BJ (cell line): ENCODE measurements around the gene KRT27. TPM values are rescaled to one million over a fixed set of nuclear protein-coding genes. Genes with fewer than 3 reads are reported as not detected.

Source experiments
- CTCF ChIA-PET: fragments of 350-600 bp; formaldehyde crosslinking; extraction: SDS; loops from one replicate; lab custom pipeline; 2021; ENCODE audit warnings: antibody characterized with exemption, inconsistent platforms; lab: Yijun Ruan, JAX
- POLR2A ChIA-PET: fragments of 300-600 bp; sonication (Branson Sonifier 250); formaldehyde crosslinking; extraction: SDS; loops from one replicate; lab custom pipeline; 2021; ENCODE audit warnings: antibody characterized with exemption; lab: Charles Lee
- DNase-seq: peaks from one replicate; pipeline ENCODE4 v3.0.0-alpha.2; 2011; ENCODE audit warnings: low read depth
- H3K27me3 ChIP-seq: 2 replicates; pipeline ENCODE4 v1.6.0; 2011; ENCODE audit warnings: low read length; ENCODE audit not compliant: control insufficient read depth, insufficient read depth
- H3K36me3 ChIP-seq: 2 replicates; pipeline ENCODE4 v1.5.1; 2011; ENCODE audit warnings: low read length; ENCODE audit not compliant: control insufficient read depth, insufficient read depth
- H3K4me3 ChIP-seq: 2 replicates; pipeline ENCODE4 v1.5.1; 2011; ENCODE audit warnings: low read depth, mild to moderate bottlenecking, control low read depth, low read length
- polyA plus RNA-seq: library from polyadenylated mRNA; depleted of rRNA; stranded (reverse); fragments of >200 nt; gene quantifications from 2 replicates; pipeline ENCODE4 v1.2.3, GENCODE V29; 2011
- TF ChIP-seq, protein P1 (sequence below): IDR thresholded peaks from 2 replicates; pipeline ENCODE4 v1.5.1; 2011; ENCODE audit warnings: low read depth, mild to moderate bottlenecking, control low read depth, inconsistent platforms, low read length, moderate library complexity; ENCODE audit not compliant: insufficient read depth

The KRT27 gene
- polyA plus RNA-seq, 1 experiment = not detected

DNA sequence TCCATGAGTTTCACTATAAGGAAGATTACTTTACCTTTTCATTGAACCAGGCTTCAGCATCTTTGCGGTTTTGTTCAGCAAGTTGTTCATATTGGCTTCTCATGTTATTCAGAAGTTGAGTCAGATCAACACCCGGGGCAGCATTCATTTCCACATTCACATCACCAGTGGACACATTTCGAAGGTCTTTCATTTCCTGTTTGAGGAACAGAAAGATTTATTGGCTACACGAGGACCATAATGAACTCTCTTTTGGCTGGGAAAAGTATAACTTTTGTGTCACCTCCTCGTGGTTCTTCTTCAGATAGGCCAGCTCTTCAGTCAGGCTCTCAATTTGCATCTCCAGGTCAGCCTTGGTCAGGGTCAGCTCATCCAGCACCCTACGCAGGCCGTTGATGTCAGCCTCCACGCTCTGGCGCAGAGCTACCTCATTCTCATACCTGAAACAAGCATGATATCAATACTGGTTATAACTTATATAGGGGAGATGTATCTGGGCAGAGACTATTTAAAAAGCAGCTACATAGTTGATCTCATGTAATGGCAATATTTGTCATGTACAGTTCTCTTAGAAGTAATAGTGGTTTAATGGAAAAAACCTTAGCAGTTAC, 38.0 kb upstream of the KRT27 start:
- TF ChIP-seq, protein P1, sequence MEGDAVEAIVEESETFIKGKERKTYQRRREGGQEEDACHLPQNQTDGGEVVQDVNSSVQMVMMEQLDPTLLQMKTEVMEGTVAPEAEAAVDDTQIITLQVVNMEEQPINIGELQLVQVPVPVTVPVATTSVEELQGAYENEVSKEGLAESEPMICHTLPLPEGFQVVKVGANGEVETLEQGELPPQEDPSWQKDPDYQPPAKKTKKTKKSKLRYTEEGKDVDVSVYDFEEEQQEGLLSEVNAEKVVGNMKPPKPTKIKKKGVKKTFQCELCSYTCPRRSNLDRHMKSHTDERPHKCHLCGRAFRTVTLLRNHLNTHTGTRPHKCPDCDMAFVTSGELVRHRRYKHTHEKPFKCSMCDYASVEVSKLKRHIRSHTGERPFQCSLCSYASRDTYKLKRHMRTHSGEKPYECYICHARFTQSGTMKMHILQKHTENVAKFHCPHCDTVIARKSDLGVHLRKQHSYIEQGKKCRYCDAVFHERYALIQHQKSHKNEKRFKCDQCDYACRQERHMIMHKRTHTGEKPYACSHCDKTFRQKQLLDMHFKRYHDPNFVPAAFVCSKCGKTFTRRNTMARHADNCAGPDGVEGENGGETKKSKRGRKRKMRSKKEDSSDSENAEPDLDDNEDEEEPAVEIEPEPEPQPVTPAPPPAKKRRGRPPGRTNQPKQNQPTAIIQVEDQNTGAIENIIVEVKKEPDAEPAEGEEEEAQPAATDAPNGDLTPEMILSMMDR = no peak
- Histone ChIP-seq H3K36me3 (no peaks in the 10 kb centered on the region), H3K27me3 (no peaks in the 10 kb centered on the region), H3K4me3 (no peak overlapping the region)
- no peak for DNase-seq
- CTCF ChIA-PET = interaction anchor here (1.1 to 2.3 kb wide), 3 partner anchors 16 to 828 kb away, joined by 3 to 7 read pairs (median 7); no protein-coding TSS in a partner anchor
- POLR2A ChIA-PET = no interaction called here

DNA sequence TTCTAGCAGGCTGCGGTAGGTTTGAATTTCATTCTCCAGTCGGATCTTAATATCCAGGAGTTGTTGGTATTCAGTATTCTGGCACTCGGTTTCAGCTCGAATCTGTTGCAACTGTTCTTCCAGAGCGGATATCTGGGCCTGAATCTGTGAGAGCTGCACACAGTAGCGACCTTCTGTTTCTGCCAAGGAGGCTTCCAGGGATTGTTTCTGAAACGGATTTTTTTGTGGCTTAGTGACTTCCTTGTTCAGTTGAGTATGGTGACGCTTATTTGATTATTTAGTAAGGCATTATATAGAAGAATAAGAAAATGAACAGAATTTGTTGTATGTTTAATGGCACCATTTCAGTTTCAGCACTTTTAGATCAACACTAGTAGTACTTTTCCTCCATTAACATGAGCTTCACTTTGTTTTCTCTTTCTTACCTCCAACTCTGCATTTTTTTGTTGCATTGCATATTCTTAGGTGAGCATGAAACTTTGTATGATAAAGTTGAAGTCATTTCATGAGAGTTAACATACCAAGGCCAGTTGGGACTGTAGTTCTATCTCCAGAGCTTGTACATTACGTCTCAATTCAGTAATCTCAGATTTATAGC, 37.3 kb upstream of the KRT27 start:
- DNase-seq = no peak
- Histone ChIP-seq H3K4me3 (peak overlapping the region; percentile 63), H3K27me3 (no peaks in the 10 kb centered on the region), H3K36me3 (no peaks in the 10 kb centered on the region)
- TF ChIP-seq, protein P1 = no peak
- POLR2A ChIA-PET = no interaction called here
- CTCF ChIA-PET = interaction anchor here (1.1 to 2.3 kb wide), 4 partner anchors 16 to 846 kb away, joined by 3 to 7 read pairs (median 5); no protein-coding TSS in a partner anchor

DNA sequence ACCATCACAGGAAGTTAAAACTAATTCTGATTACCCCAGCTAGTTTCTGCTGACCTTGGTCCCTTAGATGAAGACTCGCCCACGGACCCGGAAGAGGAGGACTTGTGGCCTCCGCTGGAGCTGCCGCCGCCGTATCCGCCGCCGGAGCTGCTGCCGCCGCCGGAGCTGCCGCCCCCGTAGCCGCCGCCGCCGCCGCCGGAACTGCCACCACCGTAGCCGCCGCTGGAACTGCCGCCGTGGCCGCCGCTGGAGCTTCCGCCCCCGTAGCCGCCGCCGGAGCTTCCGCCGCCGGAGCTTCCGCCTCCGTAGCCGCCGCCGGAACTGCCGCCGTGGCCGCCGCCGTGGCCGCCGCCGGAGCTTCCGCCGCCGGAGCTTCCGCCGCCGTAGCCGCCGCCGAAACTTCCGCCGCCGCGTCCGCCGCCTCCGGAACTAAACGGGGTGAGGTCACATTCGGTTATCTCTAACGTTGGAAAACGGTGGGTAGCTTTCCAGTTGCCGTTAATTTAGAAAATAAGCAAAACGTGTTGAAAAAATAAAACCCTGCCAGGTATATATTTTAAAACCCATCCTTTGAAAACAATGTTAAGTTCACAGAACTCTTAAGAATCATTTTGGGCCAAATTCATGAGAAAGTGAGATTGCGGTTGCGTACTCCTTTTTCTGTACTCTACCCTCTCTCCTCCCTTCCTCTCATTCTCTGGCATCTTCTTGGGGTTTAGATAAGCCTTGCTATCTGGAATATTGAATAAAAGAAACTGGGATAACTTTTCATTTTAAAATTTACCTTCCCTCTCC, 36.6 kb upstream of the KRT27 start:
- H3K27me3 ChIP-seq = no peaks in the 10 kb centered on the region
- POLR2A ChIA-PET = interaction anchor here (0.7 kb wide), 1 partner anchor 182 kb away, joined by 6 read pairs; no protein-coding TSS in a partner anchor

DNA sequence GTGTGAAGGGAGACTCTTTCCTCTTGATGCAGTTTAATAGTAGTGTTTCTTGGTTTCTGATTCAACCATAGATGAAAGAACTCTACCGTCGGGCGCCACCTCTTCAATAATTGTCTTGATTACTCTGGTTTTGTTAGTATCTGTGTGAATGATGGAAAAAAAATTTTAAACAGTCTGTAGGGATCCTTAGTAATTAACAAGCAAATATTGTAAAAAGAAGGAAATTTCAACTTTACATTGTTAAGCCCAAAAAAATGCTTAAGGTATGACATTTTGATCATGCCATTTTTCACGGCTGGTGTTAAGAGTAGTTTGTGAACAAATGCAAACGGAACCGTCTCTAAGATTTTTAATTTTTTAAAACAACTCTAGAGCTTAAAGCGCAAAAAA, 36.0 kb upstream of the KRT27 start:
- TF ChIP-seq, protein P1 = no peak
- Histone ChIP-seq H3K27me3 (no peaks in the 10 kb centered on the region), H3K36me3 (no peaks in the 10 kb centered on the region), H3K4me3 (peak overlapping the region; percentile 70)
- ChIA-PET CTCF (interaction anchor here (0.7 to 2.5 kb wide), 4 partner anchors 18 to 844 kb away, joined by 3 to 10 read pairs (median 3); no protein-coding TSS in a partner anchor), POLR2A (no interaction called here)
- DNase-seq = no peak

More for the DNA sequence above, 36.6 kb upstream of the KRT27 start:
- H3K4me3 ChIP-seq = peak overlapping the region; percentile 70
- CTCF ChIA-PET = interaction anchor here (0.7 to 2.5 kb wide), 9 partner anchors 15 to 847 kb away, joined by 3 to 10 read pairs (median 3); no protein-coding TSS in a partner anchor
- DNase-seq = peak; percentile 10
- no peaks in the 10 kb centered on the region for H3K36me3 ChIP-seq
- TF ChIP-seq, protein P1 = no peak
